ENCODE results near the gene ENC1. TPM values are rescaled to one million over a fixed set of nuclear protein-coding genes. Genes with fewer than 3 reads are reported as not detected.

Gene ENC1
- total RNA-seq: 10 to 100 TPM; 14.6 to 23.3 (median 18.9) TPM
- long read RNA-seq, donor 1, full-length matches to known transcripts: 1 of 2 reads
- long read RNA-seq, donor 1, partial matches to known transcripts: 0 of 2 reads
- long read RNA-seq, donor 1, other reads (novel, unspliced or antisense): 1 of 2 reads
- long read RNA-seq, donor 2, full-length matches to known transcripts: 4 of 6 reads
- long read RNA-seq, donor 2, partial matches to known transcripts: 0 of 6 reads
- long read RNA-seq, donor 2, other reads (novel, unspliced or antisense): 2 of 6 reads

- intact Hi-C loops (cut with DNase I, micrococcal nuclease): loop anchor here in 1 of 2 donors (10.0 kb wide), 1 partner anchor 606 kb away; no protein-coding TSS in a partner anchor
- ATAC-seq: peak; percentile 85
- TF ChIP-seq CTCF (IDR thresholded peaks at IDR 0.05): no peak
Measured at GRCh38 chr5:74640450-74640953, at the start of gene ENC1. Gene ENC1, minus strand, starts transcription at chr5:74640728. Its CDS starts 4,243 bp downstream, at chr5:74636485.

GRCh38 chr5:74686962-74687751 lies 46.6 kb upstream of the ENC1 start:
- intact Hi-C loops (cut with DNase I, micrococcal nuclease): no loop called here
- ATAC-seq (peak; percentile 6), DNase-seq (no peak)
- no peaks in the 10 kb centered on the region for H3K36me3 ChIP-seq (ENCODE audit: low read depth)
- H3K9me3 ChIP-seq: no peaks in the 10 kb centered on the region
- no peak for TF ChIP-seq CTCF (IDR thresholded peaks at IDR 0.05)
- H3K4me3 ChIP-seq: no peak overlapping the region
- H3K4me1 ChIP-seq (ENCODE audit: low read depth): peaks cover 15% of the 10 kb centered on the region

More at GRCh38 chr5:74640450-74640953, at the start of gene ENC1:
- Histone ChIP-seq H3K9me3 (no peaks in the 10 kb centered on the region), H3K4me1 (ENCODE audit: low read depth) (peaks cover 11% of the 10 kb centered on the region), H3K36me3 (ENCODE audit: low read depth) (no peaks in the 10 kb centered on the region), H3K4me3 (peak within 1 kb of the TSS; percentile 45)
- peak; percentile 86 to 93 (median 91) for DNase-seq

- Histone ChIP-seq H3K36me3 (ENCODE audit: low read depth) (no peaks in the 10 kb centered on the region), H3K4me1 (ENCODE audit: low read depth) (peaks cover 15% of the 10 kb centered on the region), H3K9me3 (no peaks in the 10 kb centered on the region), H3K4me3 (no peak overlapping the region)
- no peak for TF ChIP-seq CTCF (IDR thresholded peaks at IDR 0.05)
- DNase-seq (peak in 2 of 3 donors; percentile 28 to 35), ATAC-seq (peak; percentile 40)
- intact Hi-C loops (cut with DNase I, micrococcal nuclease): no loop called here
Measured at GRCh38 chr5:74685979-74686631, 45.6 kb upstream of the ENC1 start.

- Histone ChIP-seq H3K9me3 (no peaks in the 10 kb centered on the region), H3K4me1 (ENCODE audit: low read depth) (peaks cover 15% of the 10 kb centered on the region), H3K36me3 (ENCODE audit: low read depth) (no peaks in the 10 kb centered on the region), H3K4me3 (peak within 1 kb of the TSS; percentile 78)
- intact Hi-C loops (cut with DNase I, micrococcal nuclease): no loop called here
- DNase-seq: peak; percentile 95 to 96 (median 95)
- TF ChIP-seq CTCF (IDR thresholded peaks at IDR 0.05): no peak
- ATAC-seq: peak; percentile 98
Measured at GRCh38 chr5:74684900-74685851, 44.6 kb upstream of the ENC1 start, which contains the start of gene HEXB. Gene HEXB, plus strand, starts transcription at chr5:74685233. Its CDS starts 28 bp downstream, at chr5:74685261.

Data from mucosa of descending colon (tissue), 3 donors.